Effector memory CD8-positive, alpha-beta T cell (primary cell): ENCODE results near the gene KCNAB2.

ENCODE experiments used
- ATAC-seq: fragments of 150-1000 bp; cut with Tn5 transposase; replicated peaks from 2 replicates; pipeline ENCODE4 v1.10.0; 2021; ENCODE audit warnings: mild to moderate bottlenecking, moderate library complexity
- DNase-seq, 3 experiments: peaks; one replicate each; pipeline ENCODE4 v3.0.0; 2021
- H3K27ac Mint-ChIP-seq, 2 donors: one replicate each; pipeline ENCODE4 v1.8.0; 2022; ENCODE audit warnings: mild to moderate bottlenecking in 2 of 2, mixed read lengths in 2 of 2, moderate library complexity in 2 of 2
- H3K27me3 Mint-ChIP-seq, 2 donors: one replicate each; pipeline ENCODE4 v1.8.0; 2022; ENCODE audit warnings: mixed read lengths in 2 of 2
- H3K36me3 Mint-ChIP-seq: one replicate; pipeline ENCODE4 v1.8.0; 2022; ENCODE audit warnings: mild to moderate bottlenecking, moderate library complexity, mixed read lengths; ENCODE audit not compliant: insufficient read depth
- H3K4me1 Mint-ChIP-seq, 2 donors: one replicate each; pipeline ENCODE4 v1.8.0; 2022; ENCODE audit warnings: low read depth in 2 of 2, mixed read lengths in 2 of 2
- H3K4me3 Mint-ChIP-seq, 2 donors: one replicate each; pipeline ENCODE4 v1.8.0; 2022; ENCODE audit warnings: mild to moderate bottlenecking in 2 of 2, mixed read lengths in 2 of 2, moderate library complexity in 2 of 2
- H3K9me3 Mint-ChIP-seq, 2 donors: one replicate each; pipeline ENCODE4 v1.8.0; 2022; ENCODE audit warnings: mixed read lengths in 2 of 2

Gene KCNAB2

DNA sequence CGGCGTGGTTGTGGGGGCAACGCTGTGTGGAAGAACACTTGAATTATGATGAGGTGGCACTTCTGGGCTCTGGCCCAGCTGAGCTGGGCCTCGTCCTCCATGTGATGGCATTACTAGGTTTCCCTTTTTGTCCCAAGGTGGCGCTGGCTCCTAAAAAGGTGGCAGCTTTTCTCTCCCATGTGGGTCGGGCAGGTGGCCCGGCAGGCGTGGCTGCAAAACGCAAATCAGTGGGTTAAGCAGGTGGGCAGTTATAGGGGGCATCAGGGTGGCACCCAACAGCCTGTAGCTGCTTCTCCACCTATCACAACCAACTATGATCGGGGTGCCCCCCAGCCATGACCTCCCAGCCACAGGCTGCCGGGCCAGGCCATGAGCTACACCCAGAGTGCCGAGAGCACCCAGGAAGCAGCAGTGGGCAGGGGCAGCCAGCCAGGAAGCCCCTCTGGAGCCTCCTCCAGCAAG is 59.6 kb downstream of the KCNAB2 start:
- no peaks in the 10 kb centered on the region for H3K36me3 Mint-ChIP-seq
- H3K4me3 Mint-ChIP-seq: no peak overlapping the region
- peaks cover 11 to 22% of the 10 kb centered on the region in 2 donors for H3K27me3 Mint-ChIP-seq
- DNase-seq: no peak
- H3K27ac Mint-ChIP-seq: no peak overlapping the region
- H3K4me1 Mint-ChIP-seq: peaks cover 6 to 8% of the 10 kb centered on the region in 2 donors
- ATAC-seq: no peak
- no peaks in the 10 kb centered on the region for H3K9me3 Mint-ChIP-seq

DNA sequence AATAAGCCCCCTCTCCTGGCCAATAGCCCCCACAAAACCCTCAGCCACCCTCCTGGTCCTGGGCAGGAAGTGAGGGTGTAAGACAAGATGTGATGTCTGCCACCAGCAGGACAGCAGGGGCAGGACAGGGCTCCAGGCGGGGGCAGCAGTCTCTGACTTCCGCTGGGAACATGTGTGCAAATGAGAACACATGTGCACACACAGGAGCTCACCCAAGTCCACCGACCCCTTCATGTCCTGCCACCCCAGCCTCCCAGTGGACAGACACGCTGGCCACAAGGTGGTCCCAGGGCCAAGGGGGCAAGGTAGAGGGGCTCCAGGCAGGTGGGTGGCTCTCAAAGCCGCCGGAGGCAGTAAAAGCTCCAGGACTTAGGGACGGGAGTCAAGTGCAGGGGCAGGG is 60.1 kb downstream of the KCNAB2 start:
- ATAC-seq: no peak
- Mint-ChIP-seq H3K4me1 (peaks cover 6 to 7% of the 10 kb centered on the region in 2 donors), H3K27ac (no peak overlapping the region), H3K36me3 (no peaks in the 10 kb centered on the region), H3K4me3 (no peak overlapping the region), H3K9me3 (no peaks in the 10 kb centered on the region), H3K27me3 (peaks cover 11 to 22% of the 10 kb centered on the region in 2 donors)
- no peak for DNase-seq

DNA sequence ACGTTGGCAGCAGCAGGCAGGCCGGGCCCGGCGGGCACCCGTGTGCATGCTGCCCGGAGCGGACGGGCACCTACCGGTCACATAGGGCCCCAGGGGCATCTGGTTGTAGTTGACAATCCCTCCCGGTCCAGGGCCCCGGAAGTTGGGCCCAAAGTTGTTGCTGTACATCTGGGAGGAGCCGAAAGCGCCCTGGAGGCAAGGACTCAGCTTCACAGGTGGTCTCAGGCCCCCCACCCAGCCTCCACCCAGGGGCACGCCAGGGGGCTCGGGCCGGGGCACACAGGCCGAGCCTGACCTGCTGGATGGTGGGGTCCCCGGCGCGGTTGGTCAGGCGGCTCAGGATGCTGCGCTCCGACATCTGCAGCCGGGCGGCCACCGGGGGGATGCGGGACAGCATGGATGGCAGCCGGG is 60.6 kb downstream of the KCNAB2 start:
- no peak for DNase-seq
- no peaks in the 10 kb centered on the region for H3K36me3 Mint-ChIP-seq
- no peak overlapping the region for H3K4me3 Mint-ChIP-seq
- no peaks in the 10 kb centered on the region for H3K9me3 Mint-ChIP-seq
- peaks cover 2% of the 10 kb centered on the region in 2 donors for H3K4me1 Mint-ChIP-seq
- no peak for ATAC-seq
- no peak overlapping the region for H3K27ac Mint-ChIP-seq
- peaks cover 11 to 22% of the 10 kb centered on the region in 2 donors for H3K27me3 Mint-ChIP-seq

DNA sequence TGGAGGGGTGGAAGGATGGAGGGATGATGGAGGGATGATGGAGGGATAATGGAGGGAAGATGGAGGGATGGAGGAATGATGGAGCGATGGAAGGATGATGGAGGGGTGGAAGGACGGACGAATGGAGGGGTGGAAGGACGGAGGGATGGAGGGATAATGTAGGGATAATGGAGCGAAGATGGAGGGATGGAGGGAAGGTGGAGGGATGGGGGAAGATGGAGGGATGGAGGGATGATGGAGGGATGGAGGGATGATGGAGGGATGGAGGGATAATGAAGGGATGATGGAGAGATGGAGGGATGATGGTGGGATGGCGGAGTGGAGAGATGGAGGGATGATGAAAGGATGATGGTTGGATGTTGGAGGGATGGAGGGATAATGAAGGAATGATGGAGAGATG is 61.3 kb downstream of the KCNAB2 start:
- H3K4me3 Mint-ChIP-seq: no peak overlapping the region
- H3K36me3 Mint-ChIP-seq: no peaks in the 10 kb centered on the region
- H3K9me3 Mint-ChIP-seq: no peaks in the 10 kb centered on the region
- H3K27ac Mint-ChIP-seq: no peak overlapping the region
- ATAC-seq: no peak
- no peak for DNase-seq
- H3K4me1 Mint-ChIP-seq: no peaks in the 10 kb centered on the region
- H3K27me3 Mint-ChIP-seq: peaks cover 11 to 22% of the 10 kb centered on the region in 2 donors

- Mint-ChIP-seq H3K9me3 (no peaks in the 10 kb centered on the region), H3K27ac (no peak overlapping the region), H3K4me3 (no peak overlapping the region), H3K36me3 (no peaks in the 10 kb centered on the region), H3K4me1 (no peaks in the 10 kb centered on the region), H3K27me3 (peaks cover 11 to 22% of the 10 kb centered on the region in 2 donors)
- no peak for ATAC-seq
- DNase-seq: no peak
Observed at GRCh38 chr1:6107409-6108356, 62.0 kb downstream of the KCNAB2 start.

DNA sequence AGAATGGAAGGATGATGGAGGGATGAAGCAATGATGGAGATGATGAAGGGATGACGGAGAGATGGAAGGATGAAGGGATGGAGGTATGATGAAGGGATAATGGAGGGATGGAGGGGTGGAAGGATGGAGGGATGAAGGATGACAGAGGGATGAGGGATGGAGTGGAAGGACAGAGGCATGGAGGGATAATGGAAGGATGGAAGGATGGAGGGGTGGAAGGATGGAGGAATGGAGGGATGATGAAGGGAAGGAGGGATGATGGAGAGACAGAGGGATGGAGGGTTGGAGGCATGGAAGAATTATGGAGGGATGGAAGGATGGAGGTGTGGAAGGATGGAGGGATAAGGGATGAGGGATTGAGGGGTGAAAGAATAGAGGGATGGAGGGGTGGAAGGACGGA is 62.8 kb downstream of the KCNAB2 start:
- ATAC-seq (no peak), DNase-seq (no peak)
- H3K9me3 Mint-ChIP-seq: no peaks in the 10 kb centered on the region
- no peak overlapping the region for H3K27ac Mint-ChIP-seq
- H3K36me3 Mint-ChIP-seq: no peaks in the 10 kb centered on the region
- H3K4me3 Mint-ChIP-seq: no peak overlapping the region
- peaks cover 11 to 22% of the 10 kb centered on the region in 2 donors for H3K27me3 Mint-ChIP-seq
- H3K4me1 Mint-ChIP-seq: no peaks in the 10 kb centered on the region

- DNase-seq (no peak), ATAC-seq (peak; percentile 58)
- H3K27me3 Mint-ChIP-seq: peaks cover 11 to 22% of the 10 kb centered on the region in 2 donors
- no peak overlapping the region for H3K4me3 Mint-ChIP-seq
- H3K4me1 Mint-ChIP-seq: no peaks in the 10 kb centered on the region
- no peaks in the 10 kb centered on the region for H3K36me3 Mint-ChIP-seq
- no peak overlapping the region for H3K27ac Mint-ChIP-seq
- no peaks in the 10 kb centered on the region for H3K9me3 Mint-ChIP-seq
Observed at GRCh38 chr1:6108937-6109614, 63.4 kb downstream of the KCNAB2 start.

DNA sequence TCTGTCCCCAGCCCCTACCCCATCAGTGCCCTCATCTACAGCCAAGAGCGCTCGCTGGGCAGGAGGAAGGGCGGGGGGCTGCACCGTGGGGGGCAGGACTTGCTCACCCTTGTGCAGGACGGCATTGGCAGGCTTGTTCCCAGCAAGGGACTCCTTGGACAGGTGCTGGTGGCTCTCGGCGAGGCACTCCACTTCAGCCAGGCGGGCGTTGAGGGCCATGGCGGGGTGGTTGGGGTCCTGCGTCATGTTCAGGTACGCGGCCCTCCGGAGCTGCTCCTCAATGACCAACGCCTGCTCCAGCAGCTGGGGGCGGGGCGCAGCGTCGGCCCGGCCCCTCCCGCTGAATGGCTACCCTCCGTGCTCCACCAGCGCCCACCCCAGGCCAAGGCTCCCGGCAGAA is 64.0 kb downstream of the KCNAB2 start:
- H3K27me3 Mint-ChIP-seq: peaks cover 11 to 22% of the 10 kb centered on the region in 2 donors

GRCh38 chr1:6110326-6110725 is 64.6 kb downstream of the KCNAB2 start:
- peaks cover 11 to 22% of the 10 kb centered on the region in 2 donors for H3K27me3 Mint-ChIP-seq

More for the DNA sequence above, 64.0 kb downstream of the KCNAB2 start:
- no peaks in the 10 kb centered on the region for H3K9me3 Mint-ChIP-seq
- H3K27ac Mint-ChIP-seq: no peak overlapping the region
- DNase-seq (no peak), ATAC-seq (no peak)
- H3K4me1 Mint-ChIP-seq: no peaks in the 10 kb centered on the region
- no peak overlapping the region for H3K4me3 Mint-ChIP-seq
- H3K36me3 Mint-ChIP-seq: no peaks in the 10 kb centered on the region

DNA sequence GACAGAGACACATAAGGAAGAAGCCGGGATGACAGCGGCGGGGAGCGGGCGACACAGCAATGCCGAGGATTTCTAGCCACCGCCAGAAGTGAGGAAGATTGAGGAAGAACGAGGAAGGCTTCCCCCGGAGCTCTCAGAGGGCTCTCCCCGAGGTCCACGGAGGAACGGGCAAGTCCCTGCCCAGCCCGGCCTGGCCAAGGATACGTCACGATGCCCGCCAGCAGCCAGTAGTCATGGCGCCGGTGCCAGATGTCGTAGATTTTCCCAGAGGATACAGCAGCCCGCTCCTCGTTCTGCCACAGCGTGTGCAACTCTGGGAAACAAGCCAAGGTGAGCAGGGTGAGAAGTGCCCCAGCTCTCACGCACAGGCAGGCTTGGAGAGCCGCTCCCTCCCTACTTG is 65.9 kb downstream of the KCNAB2 start:
- Mint-ChIP-seq H3K9me3 (no peaks in the 10 kb centered on the region), H3K4me3 (no peak overlapping the region), H3K36me3 (peaks cover 2% of the 10 kb centered on the region), H3K27me3 (peaks cover 11 to 22% of the 10 kb centered on the region in 2 donors), H3K4me1 (no peaks in the 10 kb centered on the region), H3K27ac (no peak overlapping the region)
- DNase-seq: no peak
- no peak for ATAC-seq

More at GRCh38 chr1:6110326-6110725, 64.6 kb downstream of the KCNAB2 start:
- Mint-ChIP-seq H3K4me3 (no peak overlapping the region), H3K27ac (no peak overlapping the region), H3K9me3 (no peaks in the 10 kb centered on the region), H3K36me3 (no peaks in the 10 kb centered on the region), H3K4me1 (no peaks in the 10 kb centered on the region)
- ATAC-seq (no peak), DNase-seq (no peak)

DNA sequence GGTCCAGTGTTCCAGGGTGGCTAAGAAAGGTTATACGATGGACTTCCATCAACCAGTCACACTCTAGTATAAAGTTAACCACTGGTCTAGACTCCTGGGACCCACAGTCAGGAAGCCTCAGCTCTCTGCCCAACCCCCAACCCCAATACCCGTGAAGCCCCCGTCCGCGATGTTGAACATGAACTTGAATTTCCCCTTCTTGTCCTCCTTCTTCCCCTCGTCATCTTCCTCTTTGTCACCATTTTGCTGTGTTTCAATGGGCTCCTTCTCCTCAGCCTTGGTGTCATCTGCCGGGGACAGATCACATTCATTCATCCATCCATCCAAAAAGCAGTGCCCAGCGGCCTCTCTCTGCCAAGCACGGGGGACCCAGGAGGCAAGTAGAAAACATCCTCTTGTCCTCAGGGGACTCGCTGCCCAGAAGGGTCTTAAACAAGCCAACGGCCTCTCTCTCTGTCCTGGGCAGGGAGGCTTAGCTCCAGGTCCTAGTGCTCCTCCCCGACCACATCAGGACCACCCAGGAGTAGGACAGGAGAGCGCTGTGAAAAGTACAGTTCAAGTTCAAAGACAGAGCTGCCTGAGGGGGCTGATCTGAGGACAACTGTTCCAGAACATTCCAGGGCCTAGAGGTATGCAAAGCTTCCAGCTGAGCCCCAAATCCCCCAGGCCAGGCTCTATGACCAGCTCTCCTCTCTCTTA is 66.5 kb downstream of the KCNAB2 start:
- H3K4me3 Mint-ChIP-seq: no peak overlapping the region
- H3K27ac Mint-ChIP-seq: no peak overlapping the region
- H3K4me1 Mint-ChIP-seq: no peaks in the 10 kb centered on the region
- H3K36me3 Mint-ChIP-seq: peaks cover 2% of the 10 kb centered on the region
- no peak for ATAC-seq
- peaks cover 11 to 20% of the 10 kb centered on the region in 2 donors for H3K27me3 Mint-ChIP-seq
- DNase-seq: no peak
- H3K9me3 Mint-ChIP-seq: no peaks in the 10 kb centered on the region

DNA sequence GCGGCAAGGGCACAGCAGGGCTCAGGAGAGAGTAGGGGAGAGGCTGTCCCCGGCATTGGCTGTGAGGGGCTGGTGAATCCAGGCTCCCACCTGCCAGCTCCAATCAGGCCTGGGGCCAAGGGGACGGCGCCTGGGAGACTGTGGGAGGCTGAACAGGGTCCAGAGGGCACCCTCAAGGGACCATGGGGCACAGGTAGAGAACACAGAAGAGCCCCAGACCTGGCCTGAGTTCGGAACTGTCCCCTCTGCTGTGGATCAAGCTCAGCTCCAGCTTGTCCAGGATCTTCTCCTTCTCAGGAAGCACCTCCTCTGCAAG is 67.0 kb downstream of the KCNAB2 start:
- H3K27me3 Mint-ChIP-seq: peaks cover 11 to 15% of the 10 kb centered on the region in 2 donors
- peaks cover 2% of the 10 kb centered on the region for H3K36me3 Mint-ChIP-seq
- H3K9me3 Mint-ChIP-seq: no peaks in the 10 kb centered on the region
- no peaks in the 10 kb centered on the region for H3K4me1 Mint-ChIP-seq
- no peak overlapping the region for H3K27ac Mint-ChIP-seq
- H3K4me3 Mint-ChIP-seq: no peak overlapping the region
- no peak for ATAC-seq
- DNase-seq: no peak

DNA sequence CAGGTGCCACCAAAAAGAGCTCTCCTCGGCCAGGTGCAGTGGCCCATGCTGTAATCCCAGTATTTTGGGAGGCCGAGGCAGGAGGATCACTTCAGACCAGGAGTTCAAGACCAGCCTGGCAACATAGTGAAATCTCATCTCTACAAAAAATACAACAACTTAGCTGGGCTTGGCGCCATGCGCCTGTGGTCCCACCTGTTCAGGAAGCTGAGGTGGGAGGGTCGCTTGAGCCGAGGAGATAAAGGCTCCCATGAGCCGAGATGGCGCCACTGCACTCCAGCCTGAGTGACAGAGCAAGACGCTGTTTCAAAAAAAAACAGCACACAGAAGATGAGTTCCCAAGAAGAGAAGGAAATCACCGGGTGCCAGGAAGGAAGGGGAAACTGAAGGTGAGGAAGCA is 67.4 kb downstream of the KCNAB2 start:
- H3K9me3 Mint-ChIP-seq: no peaks in the 10 kb centered on the region
- H3K4me1 Mint-ChIP-seq: no peaks in the 10 kb centered on the region
- ATAC-seq: no peak

More for the DNA sequence above, 67.4 kb downstream of the KCNAB2 start:
- H3K4me3 Mint-ChIP-seq: no peak overlapping the region
- H3K27me3 Mint-ChIP-seq: peaks cover 9 to 11% of the 10 kb centered on the region in 2 donors
- DNase-seq: no peak
- no peak overlapping the region for H3K27ac Mint-ChIP-seq
- H3K36me3 Mint-ChIP-seq: peaks cover 2% of the 10 kb centered on the region
